GM12878 (cell line): Measurements from ENCODE around the gene STK10. TPM values are rescaled to one million over a fixed set of nuclear protein-coding genes. Genes with fewer than 3 reads are reported as not detected.

Experiments
- ATAC-seq: fragments of 200-7000 bp; cut with Tn5 transposase; 3 replicates; pipeline ENCODE4 v1.9.1; 2020; ENCODE audit warnings: mild to moderate bottlenecking, moderate library complexity
- BruUV-seq: library from RNA; stranded (reverse); fragments of 400-500 nt; replicated peaks from 2 replicates; lab custom pipeline; 2021; lab: Mats Ljungman, UMichigan
- CTCF ChIA-PET: fragments of 300-600 bp; sonication (Branson Sonifier 250); formaldehyde crosslinking; extraction: SDS; loops from one replicate; lab custom pipeline; 2021; ENCODE audit warnings: inconsistent platforms; lab: Yijun Ruan, JAX
- POLR2A ChIA-PET: fragments of 350-600 bp; formaldehyde crosslinking; extraction: SDS; loops from one replicate; lab custom pipeline; 2021; ENCODE audit warnings: inconsistent platforms; lab: Charles Lee
- RAD21 ChIA-PET: fragments of 300-600 bp; sonication (Branson Sonifier 250); formaldehyde crosslinking; loops from one replicate; lab custom pipeline; 2023; ENCODE audit warnings: antibody characterized with exemption; ENCODE audit not compliant: unreplicated experiment; lab: Charles Lee
- SMC1A ChIA-PET: fragments of 300-600 bp; sonication (Branson Sonifier 250); formaldehyde crosslinking; loops from one replicate; lab custom pipeline; 2023; ENCODE audit not compliant: unreplicated experiment, uncharacterized antibody; lab: Charles Lee
- DNase-seq: peaks from one replicate; pipeline ENCODE4 v3.0.0-alpha.2; 2011; ENCODE audit warnings: low read depth, low spot score
- FAIRE-seq: peaks from 3 replicates; lab custom pipeline; 2011; peaks lifted over from hg19 to GRCh38; lab: Jason Lieb, UNC
- H2AFZ ChIP-seq: 2 replicates; pipeline ENCODE4 v1.6.0; 2011; ENCODE audit warnings: low read depth, low read length, control low read depth; ENCODE audit not compliant: control insufficient read depth
- H3K27ac ChIP-seq: 2 replicates; pipeline ENCODE4 v1.5.1; 2011; ENCODE audit warnings: control low read depth; ENCODE audit not compliant: control insufficient read depth, insufficient read depth
- H3K27me3 ChIP-seq, 2 experiments: replicated peaks in 1 of 2; 2 replicates each; pipeline versions ENCODE4 v1.6.0 to v1.6.1; 2011; ENCODE audit warnings: low read length in 1 of 2; ENCODE audit not compliant: control insufficient read depth in 2 of 2, insufficient read depth in 2 of 2
- H3K36me3 ChIP-seq, 2 experiments: 2 replicates each; pipeline ENCODE4 v1.5.1; 2011; ENCODE audit warnings: low read length in 1 of 2; ENCODE audit not compliant: control insufficient read depth in 2 of 2, insufficient read depth in 2 of 2
- H3K4me1 ChIP-seq: 2 replicates; pipeline ENCODE4 v1.6.1; 2011; ENCODE audit warnings: mild to moderate bottlenecking, low read length, moderate library complexity, mixed read lengths; ENCODE audit not compliant: control insufficient read depth, insufficient read depth
- H3K4me2 ChIP-seq: 2 replicates; pipeline ENCODE4 v1.6.0; 2011; ENCODE audit warnings: control low read depth; ENCODE audit not compliant: control insufficient read depth, insufficient read depth
- H3K4me3 ChIP-seq: fragments of 200-600 bp; sonication (generic); 2 replicates; pipeline ENCODE4 v1.5.1; 2016
- H3K79me2 ChIP-seq: 2 replicates; pipeline ENCODE4 v1.6.0; 2011; ENCODE audit warnings: low read length; ENCODE audit not compliant: control insufficient read depth, insufficient read depth
- H3K9ac ChIP-seq: 2 replicates; pipeline ENCODE4 v1.8.0; 2011; ENCODE audit warnings: low read length, control low read depth, mixed read lengths; ENCODE audit not compliant: control insufficient read depth, insufficient read depth
- H3K9me3 ChIP-seq: replicated peaks from 3 replicates; pipeline ENCODE4 v1.5.1; 2011; ENCODE audit warnings: mild to moderate bottlenecking, low read length; ENCODE audit not compliant: control insufficient read depth, insufficient read depth
- H4K20me1 ChIP-seq: 2 replicates; pipeline ENCODE4 v1.6.0; 2011; ENCODE audit not compliant: control insufficient read depth, insufficient read depth
- CEBPB ChIP-seq, 2 experiments: fragments of 150-350 bp in 1 of 2; IDR thresholded peaks; 2 replicates each; pipeline ENCODE4 v1.6.1; 2012 to 2014; ENCODE audit warnings: low read depth in 2 of 2, low read length in 2 of 2, borderline replicate concordance in 1 of 2, inconsistent platforms in 1 of 2
- HDAC2 ChIP-seq: fragments of 200-600 bp; sonication (generic); IDR thresholded peaks from 2 replicates; pipeline ENCODE4 v1.6.1; 2017
- KAT2A ChIP-seq: conservative IDR thresholded peaks from 2 replicates; pipeline ENCODE4 v1.6.1; 2011; ENCODE audit warnings: low read depth, low read length; ENCODE audit not compliant: control insufficient read depth
- MEF2A ChIP-seq: IDR thresholded peaks from 2 replicates; pipeline ENCODE4 v1.6.1; 2011; ENCODE audit warnings: low read depth, mild to moderate bottlenecking, low read length, moderate library complexity; ENCODE audit not compliant: insufficient read depth
- NR2C1 ChIP-seq: fragments of 450-650 bp; IDR thresholded peaks from 2 replicates; pipeline ENCODE4 v1.6.1; 2017; ENCODE audit warnings: antibody characterized with exemption, mild to moderate bottlenecking, moderate library complexity
- POLR2AphosphoS5 ChIP-seq: IDR thresholded peaks from 2 replicates; pipeline ENCODE4 v1.6.1; 2011; ENCODE audit warnings: mild to moderate bottlenecking, low read length, inconsistent platforms
- TCF3 ChIP-seq: IDR thresholded peaks from 2 replicates; pipeline ENCODE4 v1.6.1; 2012; ENCODE audit warnings: low read depth, mild to moderate bottlenecking, low read length, borderline replicate concordance; ENCODE audit not compliant: insufficient read depth
- TCF7 ChIP-seq: IDR thresholded peaks from 2 replicates; pipeline ENCODE4 v1.6.1; 2014; ENCODE audit warnings: antibody characterized with exemption, borderline replicate concordance
- WGBS: methylation state at CpG from one replicate; pipeline ENCODE4 v1.1.6; 2016; ENCODE audit warnings: low lambda C conversion rate; ENCODE audit not compliant: insufficient replicate concordance, insufficient coverage; ENCODE audit errors: missing lambda C conversion rate; 5-methylcytosine and 5-hydroxymethylcytosine counted together
- in situ Hi-C: fragments of 300-500 bp; cut with MboI; formaldehyde crosslinking; loops from 9 replicates; pipeline ENCODE4 v1.14.3; 2018; ENCODE audit warnings: mixed read lengths
- intact Hi-C: fragments of 100-400 bp; cut with micrococcal nuclease; formaldehyde crosslinking; loops from one replicate; pipeline ENCODE4 v1.14.2; 2022; ENCODE audit not compliant: unreplicated experiment
- polyA plus RNA-seq, 11 experiments: library from polyadenylated mRNA; depleted of rRNA in 4 of 11; unstranded in 6 of 11; stranded (reverse) in 5 of 11; fragments of >200 nt; fragmentation: Nextera tagmentation in 4 of 11; fragmentation: Illumina TruSeq in 1 of 11; extraction: Ambion mirVana in 4 of 11; extraction: Trizol in 1 of 11; gene quantifications; 1 replicate in 1 of 11; 2 replicates in 10 of 11; pipeline versions ENCODE4 v1.2.1 to v1.2.3, GENCODE V29; 2011 to 2016; ENCODE audit warnings: inconsistent platforms in 2 of 11, missing spikeins in 2 of 11, low read depth in 1 of 11
- total RNA-seq, 4 experiments: library from RNA; depleted of rRNA in 3 of 4; stranded (reverse); fragments of >200 nt in 3 of 4; fragmentation: Illumina TruSeq in 1 of 4; extraction: Trizol in 1 of 4; gene quantifications; 2 replicates each; pipeline versions ENCODE4 v1.2.1 to v1.2.3, GENCODE V29; 2013 to 2021
- TF ChIP-seq, protein P1 (sequence below): fragments of 450-650 bp; IDR thresholded peaks from 2 replicates; pipeline ENCODE4 v1.6.1; 2017; ENCODE audit warnings: antibody characterized with exemption, mild to moderate bottlenecking, moderate library complexity
- TF ChIP-seq, protein P2 (sequence below): fragments of 450-650 bp; IDR thresholded peaks from 2 replicates; pipeline ENCODE4 v1.6.1; 2017; ENCODE audit warnings: borderline replicate concordance
- TF ChIP-seq, protein P3 (sequence below): fragments of 450-650 bp; IDR thresholded peaks from 2 replicates; pipeline ENCODE4 v1.6.1; 2017; ENCODE audit warnings: low read depth, mild to moderate bottlenecking, moderate library complexity
- TF ChIP-seq, protein P4 (sequence below): IDR thresholded peaks from 2 replicates; pipeline ENCODE4 v1.6.1; 2011; ENCODE audit warnings: borderline replicate concordance, low read depth, mild to moderate bottlenecking, moderate library complexity, low read length; ENCODE audit not compliant: insufficient read depth, poor library complexity, severe bottlenecking

STK10 gene
- total and polyA plus RNA-seq, 10 of the 15 experiments (the other 5 are each of a cell fraction or from before 2014, with no cell fraction given): 14.2 to 96.4 (median 50.6) TPM

DNA sequence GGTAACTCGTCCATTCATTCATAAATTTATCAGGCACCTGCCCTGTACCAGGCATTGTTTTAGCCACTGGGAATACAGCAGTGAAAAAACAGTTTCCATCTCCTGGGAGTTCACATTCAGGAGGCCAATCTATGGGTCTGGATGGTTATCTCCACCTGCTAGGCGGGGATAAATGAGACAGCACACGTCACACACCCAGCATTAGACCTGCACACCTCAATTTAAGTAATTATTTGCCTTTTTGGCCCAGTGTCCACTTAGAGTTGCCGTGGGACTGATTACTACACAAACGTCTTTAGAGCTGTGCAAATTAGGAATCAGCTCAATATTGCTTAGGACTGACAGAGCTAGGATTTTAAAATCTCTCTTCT is 46.1 kb downstream of the STK10 start:
- peaks cover 2% of the 10 kb centered on the region; the same call in 2 of the 3 replicates for H3K9me3 ChIP-seq
- no peak overlapping the region for H3K9ac ChIP-seq
- FAIRE-seq (no peak), ATAC-seq (no peak), DNase-seq (no peak)
- H3K27ac ChIP-seq: no peak overlapping the region
- H3K79me2 ChIP-seq: peaks cover 62% of the 10 kb centered on the region
- SMC1A ChIA-PET: interaction anchor here (0.6 kb wide), 1 partner anchor 11 kb away, joined by 3 read pairs; no protein-coding TSS in a partner anchor
- CTCF ChIA-PET: interaction anchor here (0.6 kb wide), 1 partner anchor 11 kb away, joined by 3 read pairs; no protein-coding TSS in a partner anchor
- no peak overlapping the region for H3K4me3 ChIP-seq
- in situ Hi-C loops: no loop called here
- H3K4me2 ChIP-seq: no peak overlapping the region
- TF ChIP-seq HDAC2 (no peak), MEF2A (no peak), KAT2A (no peak), NR2C1 (no peak), TCF3 (no peak), CEBPB (IDR thresholded peaks at IDR 0.05; ENCODE audit: borderline replicate concordance in 1 of 2, low read depth in 2 of 2, low read length in 2 of 2) (no peak), POLR2AphosphoS5 (no peak), TCF7 (no peak)
- TF ChIP-seq, protein P1, sequence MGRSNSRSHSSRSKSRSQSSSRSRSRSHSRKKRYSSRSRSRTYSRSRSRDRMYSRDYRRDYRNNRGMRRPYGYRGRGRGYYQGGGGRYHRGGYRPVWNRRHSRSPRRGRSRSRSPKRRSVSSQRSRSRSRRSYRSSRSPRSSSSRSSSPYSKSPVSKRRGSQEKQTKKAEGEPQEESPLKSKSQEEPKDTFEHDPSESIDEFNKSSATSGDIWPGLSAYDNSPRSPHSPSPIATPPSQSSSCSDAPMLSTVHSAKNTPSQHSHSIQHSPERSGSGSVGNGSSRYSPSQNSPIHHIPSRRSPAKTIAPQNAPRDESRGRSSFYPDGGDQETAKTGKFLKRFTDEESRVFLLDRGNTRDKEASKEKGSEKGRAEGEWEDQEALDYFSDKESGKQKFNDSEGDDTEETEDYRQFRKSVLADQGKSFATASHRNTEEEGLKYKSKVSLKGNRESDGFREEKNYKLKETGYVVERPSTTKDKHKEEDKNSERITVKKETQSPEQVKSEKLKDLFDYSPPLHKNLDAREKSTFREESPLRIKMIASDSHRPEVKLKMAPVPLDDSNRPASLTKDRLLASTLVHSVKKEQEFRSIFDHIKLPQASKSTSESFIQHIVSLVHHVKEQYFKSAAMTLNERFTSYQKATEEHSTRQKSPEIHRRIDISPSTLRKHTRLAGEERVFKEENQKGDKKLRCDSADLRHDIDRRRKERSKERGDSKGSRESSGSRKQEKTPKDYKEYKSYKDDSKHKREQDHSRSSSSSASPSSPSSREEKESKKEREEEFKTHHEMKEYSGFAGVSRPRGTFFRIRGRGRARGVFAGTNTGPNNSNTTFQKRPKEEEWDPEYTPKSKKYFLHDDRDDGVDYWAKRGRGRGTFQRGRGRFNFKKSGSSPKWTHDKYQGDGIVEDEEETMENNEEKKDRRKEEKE: no peak
- TF ChIP-seq, protein P2, sequence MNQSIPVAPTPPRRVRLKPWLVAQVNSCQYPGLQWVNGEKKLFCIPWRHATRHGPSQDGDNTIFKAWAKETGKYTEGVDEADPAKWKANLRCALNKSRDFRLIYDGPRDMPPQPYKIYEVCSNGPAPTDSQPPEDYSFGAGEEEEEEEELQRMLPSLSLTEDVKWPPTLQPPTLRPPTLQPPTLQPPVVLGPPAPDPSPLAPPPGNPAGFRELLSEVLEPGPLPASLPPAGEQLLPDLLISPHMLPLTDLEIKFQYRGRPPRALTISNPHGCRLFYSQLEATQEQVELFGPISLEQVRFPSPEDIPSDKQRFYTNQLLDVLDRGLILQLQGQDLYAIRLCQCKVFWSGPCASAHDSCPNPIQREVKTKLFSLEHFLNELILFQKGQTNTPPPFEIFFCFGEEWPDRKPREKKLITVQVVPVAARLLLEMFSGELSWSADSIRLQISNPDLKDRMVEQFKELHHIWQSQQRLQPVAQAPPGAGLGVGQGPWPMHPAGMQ: no peak
- TF ChIP-seq, protein P3, sequence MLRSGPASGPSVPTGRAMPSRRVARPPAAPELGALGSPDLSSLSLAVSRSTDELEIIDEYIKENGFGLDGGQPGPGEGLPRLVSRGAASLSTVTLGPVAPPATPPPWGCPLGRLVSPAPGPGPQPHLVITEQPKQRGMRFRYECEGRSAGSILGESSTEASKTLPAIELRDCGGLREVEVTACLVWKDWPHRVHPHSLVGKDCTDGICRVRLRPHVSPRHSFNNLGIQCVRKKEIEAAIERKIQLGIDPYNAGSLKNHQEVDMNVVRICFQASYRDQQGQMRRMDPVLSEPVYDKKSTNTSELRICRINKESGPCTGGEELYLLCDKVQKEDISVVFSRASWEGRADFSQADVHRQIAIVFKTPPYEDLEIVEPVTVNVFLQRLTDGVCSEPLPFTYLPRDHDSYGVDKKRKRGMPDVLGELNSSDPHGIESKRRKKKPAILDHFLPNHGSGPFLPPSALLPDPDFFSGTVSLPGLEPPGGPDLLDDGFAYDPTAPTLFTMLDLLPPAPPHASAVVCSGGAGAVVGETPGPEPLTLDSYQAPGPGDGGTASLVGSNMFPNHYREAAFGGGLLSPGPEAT: no peak
- TF ChIP-seq, protein P4, sequence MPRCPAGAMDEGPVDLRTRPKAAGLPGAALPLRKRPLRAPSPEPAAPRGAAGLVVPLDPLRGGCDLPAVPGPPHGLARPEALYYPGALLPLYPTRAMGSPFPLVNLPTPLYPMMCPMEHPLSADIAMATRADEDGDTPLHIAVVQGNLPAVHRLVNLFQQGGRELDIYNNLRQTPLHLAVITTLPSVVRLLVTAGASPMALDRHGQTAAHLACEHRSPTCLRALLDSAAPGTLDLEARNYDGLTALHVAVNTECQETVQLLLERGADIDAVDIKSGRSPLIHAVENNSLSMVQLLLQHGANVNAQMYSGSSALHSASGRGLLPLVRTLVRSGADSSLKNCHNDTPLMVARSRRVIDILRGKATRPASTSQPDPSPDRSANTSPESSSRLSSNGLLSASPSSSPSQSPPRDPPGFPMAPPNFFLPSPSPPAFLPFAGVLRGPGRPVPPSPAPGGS: no peak
- H4K20me1 ChIP-seq: peaks cover 3% of the 10 kb centered on the region; the same call in 1 of the 2 replicates
- no peaks in the 10 kb centered on the region for H3K27me3 ChIP-seq
- peaks cover 11% of the 10 kb centered on the region for H3K4me1 ChIP-seq
- H2AFZ ChIP-seq: no peak overlapping the region
- POLR2A ChIA-PET: no interaction called here
- H3K36me3 ChIP-seq: peaks cover 7 to 8% of the 10 kb centered on the region in 2 experiments
- 81% methylated on average over 5 of the region's 5 CpGs for WGBS
- BruUV-seq: TSS peak; percentile 16
- intact Hi-C loops: no loop called here
- RAD21 ChIA-PET: no interaction called here
